ENCODE measurements around the gene GABARAP.

DNA sequence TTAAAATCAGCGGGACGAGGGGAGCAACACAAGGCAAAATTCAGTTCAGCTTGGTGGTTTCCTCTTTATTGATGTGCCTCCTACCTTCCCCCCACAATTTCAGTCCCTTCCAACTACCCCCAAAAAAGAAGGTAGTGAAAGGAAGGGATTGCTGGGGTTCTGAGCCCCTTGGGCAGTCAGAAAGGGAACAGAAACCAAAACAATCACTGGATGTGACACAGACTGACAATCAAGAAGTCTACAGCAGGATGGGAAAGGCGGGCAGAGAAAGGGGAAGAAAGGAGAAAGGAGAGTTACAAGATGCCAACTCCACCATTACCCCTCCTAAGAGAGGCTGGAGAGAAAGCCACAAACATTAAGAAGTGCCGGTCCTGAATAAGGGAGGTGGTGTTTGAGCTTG lies 1.9 kb downstream of the GABARAP start:
- TF ChIP-seq NFE2L1 (CRISPR knock-in tag; IDR thresholded peaks at IDR 0.05; ENCODE audit: borderline replicate concordance) (no peak), EP300 (IDR thresholded peaks at IDR 0.05; ENCODE audit: low read depth in 2 of 2, low read length in 2 of 2) (no peak), EP300 (CRISPR knock-in tag; IDR thresholded peaks at IDR 0.05; ENCODE audit: borderline replicate concordance) (no peak), ELF4 (CRISPR knock-in tag; IDR thresholded peaks at IDR 0.05; ENCODE audit: borderline replicate concordance) (no peak), MBNL3 (CRISPR knock-in tag; conservative IDR thresholded peaks at IDR 0.05) (no peak), MXI1 (IDR thresholded peaks at IDR 0.05; ENCODE audit: borderline replicate concordance, low read depth, low read length) (no peak), POLR2A (IDR thresholded peaks at IDR 0.05; ENCODE audit: insufficient read depth in 1 of 2, low read depth in 2 of 2, low read length in 2 of 2) (no peak), PCBP1 (IDR thresholded peaks at IDR 0.05; ENCODE audit: borderline replicate concordance, low read depth, low read length) (no peak), ZSCAN31 (CRISPR knock-in tag; IDR thresholded peaks at IDR 0.05; ENCODE audit: low read depth) (no peak)
- TF ChIP-seq, protein P1, sequence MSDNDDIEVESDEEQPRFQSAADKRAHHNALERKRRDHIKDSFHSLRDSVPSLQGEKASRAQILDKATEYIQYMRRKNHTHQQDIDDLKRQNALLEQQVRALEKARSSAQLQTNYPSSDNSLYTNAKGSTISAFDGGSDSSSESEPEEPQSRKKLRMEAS (IDR thresholded peaks at IDR 0.05) = no peak
- TF ChIP-seq, protein P2, sequence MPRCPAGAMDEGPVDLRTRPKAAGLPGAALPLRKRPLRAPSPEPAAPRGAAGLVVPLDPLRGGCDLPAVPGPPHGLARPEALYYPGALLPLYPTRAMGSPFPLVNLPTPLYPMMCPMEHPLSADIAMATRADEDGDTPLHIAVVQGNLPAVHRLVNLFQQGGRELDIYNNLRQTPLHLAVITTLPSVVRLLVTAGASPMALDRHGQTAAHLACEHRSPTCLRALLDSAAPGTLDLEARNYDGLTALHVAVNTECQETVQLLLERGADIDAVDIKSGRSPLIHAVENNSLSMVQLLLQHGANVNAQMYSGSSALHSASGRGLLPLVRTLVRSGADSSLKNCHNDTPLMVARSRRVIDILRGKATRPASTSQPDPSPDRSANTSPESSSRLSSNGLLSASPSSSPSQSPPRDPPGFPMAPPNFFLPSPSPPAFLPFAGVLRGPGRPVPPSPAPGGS (CRISPR knock-in tag; IDR thresholded peaks at IDR 0.05) = no peak
- TF ChIP-seq, protein P3, sequence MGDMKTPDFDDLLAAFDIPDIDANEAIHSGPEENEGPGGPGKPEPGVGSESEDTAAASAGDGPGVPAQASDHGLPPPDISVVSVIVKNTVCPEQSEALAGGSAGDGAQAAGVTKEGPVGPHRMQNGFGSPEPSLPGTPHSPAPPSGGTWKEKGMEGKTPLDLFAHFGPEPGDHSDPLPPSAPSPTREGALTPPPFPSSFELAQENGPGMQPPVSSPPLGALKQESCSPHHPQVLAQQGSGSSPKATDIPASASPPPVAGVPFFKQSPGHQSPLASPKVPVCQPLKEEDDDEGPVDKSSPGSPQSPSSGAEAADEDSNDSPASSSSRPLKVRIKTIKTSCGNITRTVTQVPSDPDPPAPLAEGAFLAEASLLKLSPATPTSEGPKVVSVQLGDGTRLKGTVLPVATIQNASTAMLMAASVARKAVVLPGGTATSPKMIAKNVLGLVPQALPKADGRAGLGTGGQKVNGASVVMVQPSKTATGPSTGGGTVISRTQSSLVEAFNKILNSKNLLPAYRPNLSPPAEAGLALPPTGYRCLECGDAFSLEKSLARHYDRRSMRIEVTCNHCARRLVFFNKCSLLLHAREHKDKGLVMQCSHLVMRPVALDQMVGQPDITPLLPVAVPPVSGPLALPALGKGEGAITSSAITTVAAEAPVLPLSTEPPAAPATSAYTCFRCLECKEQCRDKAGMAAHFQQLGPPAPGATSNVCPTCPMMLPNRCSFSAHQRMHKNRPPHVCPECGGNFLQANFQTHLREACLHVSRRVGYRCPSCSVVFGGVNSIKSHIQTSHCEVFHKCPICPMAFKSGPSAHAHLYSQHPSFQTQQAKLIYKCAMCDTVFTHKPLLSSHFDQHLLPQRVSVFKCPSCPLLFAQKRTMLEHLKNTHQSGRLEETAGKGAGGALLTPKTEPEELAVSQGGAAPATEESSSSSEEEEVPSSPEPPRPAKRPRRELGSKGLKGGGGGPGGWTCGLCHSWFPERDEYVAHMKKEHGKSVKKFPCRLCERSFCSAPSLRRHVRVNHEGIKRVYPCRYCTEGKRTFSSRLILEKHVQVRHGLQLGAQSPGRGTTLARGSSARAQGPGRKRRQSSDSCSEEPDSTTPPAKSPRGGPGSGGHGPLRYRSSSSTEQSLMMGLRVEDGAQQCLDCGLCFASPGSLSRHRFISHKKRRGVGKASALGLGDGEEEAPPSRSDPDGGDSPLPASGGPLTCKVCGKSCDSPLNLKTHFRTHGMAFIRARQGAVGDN (CRISPR knock-in tag; IDR thresholded peaks at IDR 0.05) = no peak
- TF ChIP-seq, protein P4, sequence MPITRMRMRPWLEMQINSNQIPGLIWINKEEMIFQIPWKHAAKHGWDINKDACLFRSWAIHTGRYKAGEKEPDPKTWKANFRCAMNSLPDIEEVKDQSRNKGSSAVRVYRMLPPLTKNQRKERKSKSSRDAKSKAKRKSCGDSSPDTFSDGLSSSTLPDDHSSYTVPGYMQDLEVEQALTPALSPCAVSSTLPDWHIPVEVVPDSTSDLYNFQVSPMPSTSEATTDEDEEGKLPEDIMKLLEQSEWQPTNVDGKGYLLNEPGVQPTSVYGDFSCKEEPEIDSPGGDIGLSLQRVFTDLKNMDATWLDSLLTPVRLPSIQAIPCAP (CRISPR knock-in tag; IDR thresholded peaks at IDR 0.05; ENCODE audit: low read depth) = no peak
- TF ChIP-seq, protein P5, sequence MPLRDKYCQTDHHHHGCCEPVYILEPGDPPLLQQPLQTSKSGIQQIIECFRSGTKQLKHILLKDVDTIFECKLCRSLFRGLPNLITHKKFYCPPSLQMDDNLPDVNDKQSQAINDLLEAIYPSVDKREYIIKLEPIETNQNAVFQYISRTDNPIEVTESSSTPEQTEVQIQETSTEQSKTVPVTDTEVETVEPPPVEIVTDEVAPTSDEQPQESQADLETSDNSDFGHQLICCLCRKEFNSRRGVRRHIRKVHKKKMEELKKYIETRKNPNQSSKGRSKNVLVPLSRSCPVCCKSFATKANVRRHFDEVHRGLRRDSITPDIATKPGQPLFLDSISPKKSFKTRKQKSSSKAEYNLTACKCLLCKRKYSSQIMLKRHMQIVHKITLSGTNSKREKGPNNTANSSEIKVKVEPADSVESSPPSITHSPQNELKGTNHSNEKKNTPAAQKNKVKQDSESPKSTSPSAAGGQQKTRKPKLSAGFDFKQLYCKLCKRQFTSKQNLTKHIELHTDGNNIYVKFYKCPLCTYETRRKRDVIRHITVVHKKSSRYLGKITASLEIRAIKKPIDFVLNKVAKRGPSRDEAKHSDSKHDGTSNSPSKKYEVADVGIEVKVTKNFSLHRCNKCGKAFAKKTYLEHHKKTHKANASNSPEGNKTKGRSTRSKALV (CRISPR knock-in tag; IDR thresholded peaks at IDR 0.05) = no peak
